Panc1 (cell line): ENCODE measurements around the gene SUPT5H.

ENCODE experiments used
- POLR2AphosphoS5 ChIP-seq: IDR thresholded peaks from 2 replicates; pipeline ENCODE4 v1.6.1; 2012; ENCODE audit warnings: mild to moderate bottlenecking, low read depth, low read length, moderate library complexity
- SIN3A ChIP-seq: IDR thresholded peaks from 2 replicates; pipeline ENCODE4 v1.6.1; 2012; ENCODE audit warnings: low read depth, mild to moderate bottlenecking, low read length, moderate library complexity, borderline replicate concordance; ENCODE audit not compliant: insufficient read depth
- TF ChIP-seq, protein P1 (sequence below): fragments of 450-650 bp; IDR thresholded peaks from 2 replicates; pipeline ENCODE4 v1.5.1; 2017; ENCODE audit warnings: mild to moderate bottlenecking
- TF ChIP-seq, protein P2 (sequence below), 2 experiments: IDR thresholded peaks; 2 replicates each; pipeline ENCODE4 v1.6.1; 2011 to 2012; ENCODE audit warnings: low read depth in 2 of 2, control low read depth in 1 of 2, low read length in 1 of 2, mild to moderate bottlenecking in 1 of 2, moderate library complexity in 1 of 2; ENCODE audit not compliant: insufficient read depth in 1 of 2

DNA sequence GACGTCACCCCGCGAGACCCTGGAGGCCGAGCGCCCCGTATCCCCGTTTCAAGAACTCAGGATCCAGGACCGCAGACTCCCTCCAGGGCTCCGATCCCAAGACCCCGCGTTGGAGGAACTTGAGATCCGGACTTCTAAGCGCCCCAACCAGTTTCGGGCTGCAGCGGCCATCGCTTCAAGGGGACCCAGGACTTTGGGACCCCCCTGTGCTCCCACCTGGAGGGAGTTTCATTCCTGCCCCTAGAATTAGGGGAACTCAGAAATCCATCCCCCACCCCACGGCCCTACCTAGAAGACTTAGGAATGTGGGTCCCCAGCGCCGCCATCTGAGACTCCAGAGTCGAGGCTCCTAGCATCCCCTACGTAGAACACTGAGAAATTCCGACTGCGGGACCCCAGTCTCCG, 32.5 kb upstream of the SUPT5H start:
- TF ChIP-seq, protein P1, sequence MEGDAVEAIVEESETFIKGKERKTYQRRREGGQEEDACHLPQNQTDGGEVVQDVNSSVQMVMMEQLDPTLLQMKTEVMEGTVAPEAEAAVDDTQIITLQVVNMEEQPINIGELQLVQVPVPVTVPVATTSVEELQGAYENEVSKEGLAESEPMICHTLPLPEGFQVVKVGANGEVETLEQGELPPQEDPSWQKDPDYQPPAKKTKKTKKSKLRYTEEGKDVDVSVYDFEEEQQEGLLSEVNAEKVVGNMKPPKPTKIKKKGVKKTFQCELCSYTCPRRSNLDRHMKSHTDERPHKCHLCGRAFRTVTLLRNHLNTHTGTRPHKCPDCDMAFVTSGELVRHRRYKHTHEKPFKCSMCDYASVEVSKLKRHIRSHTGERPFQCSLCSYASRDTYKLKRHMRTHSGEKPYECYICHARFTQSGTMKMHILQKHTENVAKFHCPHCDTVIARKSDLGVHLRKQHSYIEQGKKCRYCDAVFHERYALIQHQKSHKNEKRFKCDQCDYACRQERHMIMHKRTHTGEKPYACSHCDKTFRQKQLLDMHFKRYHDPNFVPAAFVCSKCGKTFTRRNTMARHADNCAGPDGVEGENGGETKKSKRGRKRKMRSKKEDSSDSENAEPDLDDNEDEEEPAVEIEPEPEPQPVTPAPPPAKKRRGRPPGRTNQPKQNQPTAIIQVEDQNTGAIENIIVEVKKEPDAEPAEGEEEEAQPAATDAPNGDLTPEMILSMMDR = no peak
- TF ChIP-seq POLR2AphosphoS5 (no peak), SIN3A (no peak)
- TF ChIP-seq, protein P2, sequence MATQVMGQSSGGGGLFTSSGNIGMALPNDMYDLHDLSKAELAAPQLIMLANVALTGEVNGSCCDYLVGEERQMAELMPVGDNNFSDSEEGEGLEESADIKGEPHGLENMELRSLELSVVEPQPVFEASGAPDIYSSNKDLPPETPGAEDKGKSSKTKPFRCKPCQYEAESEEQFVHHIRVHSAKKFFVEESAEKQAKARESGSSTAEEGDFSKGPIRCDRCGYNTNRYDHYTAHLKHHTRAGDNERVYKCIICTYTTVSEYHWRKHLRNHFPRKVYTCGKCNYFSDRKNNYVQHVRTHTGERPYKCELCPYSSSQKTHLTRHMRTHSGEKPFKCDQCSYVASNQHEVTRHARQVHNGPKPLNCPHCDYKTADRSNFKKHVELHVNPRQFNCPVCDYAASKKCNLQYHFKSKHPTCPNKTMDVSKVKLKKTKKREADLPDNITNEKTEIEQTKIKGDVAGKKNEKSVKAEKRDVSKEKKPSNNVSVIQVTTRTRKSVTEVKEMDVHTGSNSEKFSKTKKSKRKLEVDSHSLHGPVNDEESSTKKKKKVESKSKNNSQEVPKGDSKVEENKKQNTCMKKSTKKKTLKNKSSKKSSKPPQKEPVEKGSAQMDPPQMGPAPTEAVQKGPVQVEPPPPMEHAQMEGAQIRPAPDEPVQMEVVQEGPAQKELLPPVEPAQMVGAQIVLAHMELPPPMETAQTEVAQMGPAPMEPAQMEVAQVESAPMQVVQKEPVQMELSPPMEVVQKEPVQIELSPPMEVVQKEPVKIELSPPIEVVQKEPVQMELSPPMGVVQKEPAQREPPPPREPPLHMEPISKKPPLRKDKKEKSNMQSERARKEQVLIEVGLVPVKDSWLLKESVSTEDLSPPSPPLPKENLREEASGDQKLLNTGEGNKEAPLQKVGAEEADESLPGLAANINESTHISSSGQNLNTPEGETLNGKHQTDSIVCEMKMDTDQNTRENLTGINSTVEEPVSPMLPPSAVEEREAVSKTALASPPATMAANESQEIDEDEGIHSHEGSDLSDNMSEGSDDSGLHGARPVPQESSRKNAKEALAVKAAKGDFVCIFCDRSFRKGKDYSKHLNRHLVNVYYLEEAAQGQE (IDR thresholded peaks at IDR 0.05; ENCODE audit: insufficient read depth in 1 of 2, low read depth in 2 of 2, low read length in 1 of 2) = no peak
